SK-N-SH (cell line): ENCODE results near the gene OSBPL5. TPM values are rescaled to one million over a fixed set of nuclear protein-coding genes. Genes with fewer than 3 reads are reported as not detected.
A peak's percentile ranks its signal among the peaks of the same experiment; 100 is the strongest.

Experiments
- CTCF ChIA-PET: fragments of 300-600, 350-600 bp; formaldehyde crosslinking; extraction: SDS; loops from one replicate; lab custom pipeline; 2021; lab: Yijun Ruan, JAX
- POLR2A ChIA-PET: fragments of 350-600 bp; sonication (Branson Sonifier 250); formaldehyde crosslinking; extraction: SDS; loops from one replicate; lab custom pipeline; 2020; ENCODE audit warnings: antibody characterized with exemption, inconsistent platforms; lab: Yijun Ruan, JAX
- DNase-seq: peaks from one replicate; pipeline ENCODE4 v3.0.0; 2012
- H2AFZ ChIP-seq: fragments of 200-600 bp; sonication (generic); 2 replicates; pipeline ENCODE4 v1.8.1; 2016; ENCODE audit warnings: antibody characterized with exemption, mild to moderate bottlenecking, low read depth
- H3F3A ChIP-seq: fragments of 200-600 bp; sonication (generic); replicated peaks from 2 replicates; pipeline ENCODE3; 2016; ENCODE audit warnings: antibody characterized with exemption, mild to moderate bottlenecking; ENCODE audit not compliant: insufficient read depth
- H3K27ac ChIP-seq, 2 experiments: fragments of 200-500 bp in 1 of 2; fragments of 200-600 bp in 1 of 2; sonication (Bioruptor generic) in 1 of 2; sonication (generic), shearing (Covaris generic) in 1 of 2; 2 replicates each; pipeline versions ENCODE4 v1.5.1 to v1.6.1; 2014 to 2016; ENCODE audit warnings: low read depth in 2 of 2, inconsistent platforms in 1 of 2, low read length in 1 of 2, mild to moderate bottlenecking in 1 of 2, mixed read lengths in 1 of 2
- H3K27me3 ChIP-seq: fragments of 200-600 bp; sonication (generic), shearing (Covaris generic); 2 replicates; pipeline ENCODE4 v1.6.1; 2016; ENCODE audit warnings: mixed run types; ENCODE audit not compliant: insufficient read depth
- H3K36me3 ChIP-seq, 2 experiments: fragments of 200-500 bp in 1 of 2; fragments of 200-600 bp in 1 of 2; sonication (Bioruptor generic) in 1 of 2; sonication (generic) in 1 of 2; replicated peaks in 1 of 2; 2 replicates each; pipeline versions ENCODE3 to v1.5.1; 2014 to 2016; ENCODE audit warnings: low read length in 1 of 2, mild to moderate bottlenecking in 1 of 2; ENCODE audit not compliant: insufficient read depth in 2 of 2, control insufficient read depth in 1 of 2
- H3K4me1 ChIP-seq, 2 experiments: fragments of 200-500 bp in 1 of 2; fragments of 200-600 bp in 1 of 2; sonication (Bioruptor generic) in 1 of 2; sonication (generic), shearing (Covaris generic) in 1 of 2; 2 replicates each; pipeline versions ENCODE4 v1.5.1 to v1.6.1; 2014 to 2016; ENCODE audit warnings: low read depth in 1 of 2, low read length in 1 of 2, mixed run types in 1 of 2; ENCODE audit not compliant: insufficient read depth in 2 of 2, control insufficient read depth in 1 of 2
- H3K4me2 ChIP-seq: fragments of 200-600 bp; sonication (generic), shearing (Covaris generic); 2 replicates; pipeline ENCODE4 v1.6.1; 2017; ENCODE audit warnings: mixed run types
- H3K4me3 ChIP-seq, 2 experiments: fragments of 200-500 bp in 1 of 2; fragments of 200-600 bp in 1 of 2; sonication (Bioruptor generic) in 1 of 2; sonication (generic), shearing (Covaris generic) in 1 of 2; 2 replicates each; pipeline versions ENCODE4 v1.5.1 to v1.8.1; 2014 to 2016; ENCODE audit warnings: low read depth in 2 of 2, inconsistent platforms in 1 of 2, low read length in 1 of 2, mild to moderate bottlenecking in 1 of 2, mixed read lengths in 1 of 2, moderate library complexity in 1 of 2
- H3K79me2 ChIP-seq: fragments of 200-600 bp; sonication (generic); 2 replicates; pipeline ENCODE4 v1.8.1; 2017; ENCODE audit warnings: mild to moderate bottlenecking; ENCODE audit not compliant: insufficient read depth
- H3K9ac ChIP-seq: fragments of 200-600 bp; sonication (generic); 2 replicates; pipeline ENCODE4 v1.6.1; 2017; ENCODE audit warnings: mixed run types
- H3K9me2 ChIP-seq: fragments of 200-600 bp; sonication (generic); 2 replicates; pipeline ENCODE4 v1.6.1; 2017; ENCODE audit warnings: mixed run types
- H3K9me3 ChIP-seq: fragments of 200-600 bp; sonication (generic); 2 replicates; pipeline ENCODE4 v1.6.1; 2017; ENCODE audit warnings: mixed run types, mild to moderate bottlenecking, moderate library complexity
- H4K20me1 ChIP-seq: fragments of 200-600 bp; sonication (generic); 2 replicates; pipeline ENCODE4 v1.6.1; 2017; ENCODE audit warnings: mild to moderate bottlenecking, mixed run types; ENCODE audit not compliant: insufficient read depth
- CHD2 ChIP-seq: fragments of 150-350 bp; IDR thresholded peaks from 2 replicates; pipeline ENCODE4 v1.6.1; 2018; ENCODE audit warnings: low read length; ENCODE audit not compliant: partially characterized antibody
- FOSL2 ChIP-seq: IDR thresholded peaks from 2 replicates; pipeline ENCODE4 v1.4.0; 2012; ENCODE audit warnings: low read depth, mild to moderate bottlenecking, moderate library complexity, borderline replicate concordance
- GABPA ChIP-seq: IDR thresholded peaks from 2 replicates; pipeline ENCODE4 v1.4.0; 2012; ENCODE audit warnings: low read depth, mild to moderate bottlenecking
- GATA2 ChIP-seq: sonication (generic); formaldehyde crosslinking; IDR thresholded peaks from 2 replicates; pipeline ENCODE4 v1.5.0; 2020; ENCODE audit warnings: mild to moderate bottlenecking, missing genetic modification reagents
- MAX ChIP-seq: IDR thresholded peaks from 2 replicates; pipeline ENCODE4 v1.4.0; 2012; ENCODE audit warnings: low read depth
- PBX3 ChIP-seq: IDR thresholded peaks from 2 replicates; pipeline ENCODE4; 2012
- RAD21 ChIP-seq: IDR thresholded peaks from 2 replicates; pipeline ENCODE4 v1.6.1; 2012; ENCODE audit warnings: mild to moderate bottlenecking, low read length
- RCOR1 ChIP-seq: fragments of 150-350 bp; IDR thresholded peaks from 2 replicates; pipeline ENCODE4 v1.6.1; 2017; ENCODE audit warnings: antibody characterized with exemption, low read length
- RXRA ChIP-seq: IDR thresholded peaks from 2 replicates; pipeline ENCODE4 v1.4.0; 2012; ENCODE audit warnings: low read depth, mild to moderate bottlenecking, borderline replicate concordance
- SMC3 ChIP-seq: IDR thresholded peaks from 2 replicates; pipeline ENCODE4 v1.6.1; 2012; ENCODE audit warnings: low read depth, low read length, improper control_type of control experiment
- TCF12 ChIP-seq: IDR thresholded peaks from 2 replicates; pipeline ENCODE4 v1.4.0; 2012
- USF2 ChIP-seq: fragments of 150-350 bp; IDR thresholded peaks from 2 replicates; pipeline ENCODE4 v1.6.1; 2017; ENCODE audit warnings: antibody characterized with exemption, low read length, low read depth, borderline replicate concordance
- WGBS: methylation state at CpG from one replicate; pipeline ENCODE4 v1.1.6; 2017; ENCODE audit warnings: low lambda C conversion rate; 5-methylcytosine and 5-hydroxymethylcytosine counted together
- polyA plus RNA-seq, 3 experiments: library from polyadenylated mRNA; depleted of rRNA; stranded (reverse); fragments of >200 nt; gene quantifications; 2 replicates each; pipeline ENCODE4 v1.2.3, GENCODE V29; 2012
- TF ChIP-seq, protein P1 (sequence below): IDR thresholded peaks from 2 replicates; pipeline ENCODE4 v1.6.1; 2012; ENCODE audit warnings: mild to moderate bottlenecking, low read depth, low read length, moderate library complexity
- TF ChIP-seq, protein P2 (sequence below): IDR thresholded peaks from 2 replicates; pipeline ENCODE4 v1.4.0; 2012; ENCODE audit warnings: low read depth, borderline replicate concordance

Gene OSBPL5
- polyA plus RNA-seq, 1 of the 3 experiments (the other 2 are of a cell fraction): 10.9 TPM

GRCh38 chr11:3161720-3162409, 3.2 kb downstream of the OSBPL5 start:
- Histone ChIP-seq H2AFZ (no peak overlapping the region), H3K4me1 (peaks cover 0 to 54% of the 10 kb centered on the region in 2 experiments; a peak in 2 of 4 replicates), H3K36me3 (no peaks in the 10 kb centered on the region), H3K27me3 (no peaks in the 10 kb centered on the region), H3K9me2 (no peaks in the 10 kb centered on the region), H4K20me1 (peaks cover 69% of the 10 kb centered on the region), H3K79me2 (peaks cover 49% of the 10 kb centered on the region), H3K9ac (no peak overlapping the region), H3K4me3 (peak overlapping the region in 1 of 2 experiments; percentile 20; a peak in 1 of 4 replicates), H3K4me2 (no peak overlapping the region), H3F3A (no peaks in the 10 kb centered on the region), H3K9me3 (no peaks in the 10 kb centered on the region), H3K27ac (no peak overlapping the region)
- DNase-seq: peak; percentile 9
- 99% methylated on average over 6 of the region's 7 CpGs for WGBS
- POLR2A ChIA-PET: no interaction called here
- CTCF ChIA-PET: interaction anchor here (1.1 to 2.1 kb wide), 4 partner anchors 12 to 179 kb away, joined by 4 to 8 read pairs (median 6); no protein-coding TSS in a partner anchor
- no peak for TF ChIP-seq RAD21
- TF ChIP-seq, protein P1, sequence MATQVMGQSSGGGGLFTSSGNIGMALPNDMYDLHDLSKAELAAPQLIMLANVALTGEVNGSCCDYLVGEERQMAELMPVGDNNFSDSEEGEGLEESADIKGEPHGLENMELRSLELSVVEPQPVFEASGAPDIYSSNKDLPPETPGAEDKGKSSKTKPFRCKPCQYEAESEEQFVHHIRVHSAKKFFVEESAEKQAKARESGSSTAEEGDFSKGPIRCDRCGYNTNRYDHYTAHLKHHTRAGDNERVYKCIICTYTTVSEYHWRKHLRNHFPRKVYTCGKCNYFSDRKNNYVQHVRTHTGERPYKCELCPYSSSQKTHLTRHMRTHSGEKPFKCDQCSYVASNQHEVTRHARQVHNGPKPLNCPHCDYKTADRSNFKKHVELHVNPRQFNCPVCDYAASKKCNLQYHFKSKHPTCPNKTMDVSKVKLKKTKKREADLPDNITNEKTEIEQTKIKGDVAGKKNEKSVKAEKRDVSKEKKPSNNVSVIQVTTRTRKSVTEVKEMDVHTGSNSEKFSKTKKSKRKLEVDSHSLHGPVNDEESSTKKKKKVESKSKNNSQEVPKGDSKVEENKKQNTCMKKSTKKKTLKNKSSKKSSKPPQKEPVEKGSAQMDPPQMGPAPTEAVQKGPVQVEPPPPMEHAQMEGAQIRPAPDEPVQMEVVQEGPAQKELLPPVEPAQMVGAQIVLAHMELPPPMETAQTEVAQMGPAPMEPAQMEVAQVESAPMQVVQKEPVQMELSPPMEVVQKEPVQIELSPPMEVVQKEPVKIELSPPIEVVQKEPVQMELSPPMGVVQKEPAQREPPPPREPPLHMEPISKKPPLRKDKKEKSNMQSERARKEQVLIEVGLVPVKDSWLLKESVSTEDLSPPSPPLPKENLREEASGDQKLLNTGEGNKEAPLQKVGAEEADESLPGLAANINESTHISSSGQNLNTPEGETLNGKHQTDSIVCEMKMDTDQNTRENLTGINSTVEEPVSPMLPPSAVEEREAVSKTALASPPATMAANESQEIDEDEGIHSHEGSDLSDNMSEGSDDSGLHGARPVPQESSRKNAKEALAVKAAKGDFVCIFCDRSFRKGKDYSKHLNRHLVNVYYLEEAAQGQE: no peak

DNA sequence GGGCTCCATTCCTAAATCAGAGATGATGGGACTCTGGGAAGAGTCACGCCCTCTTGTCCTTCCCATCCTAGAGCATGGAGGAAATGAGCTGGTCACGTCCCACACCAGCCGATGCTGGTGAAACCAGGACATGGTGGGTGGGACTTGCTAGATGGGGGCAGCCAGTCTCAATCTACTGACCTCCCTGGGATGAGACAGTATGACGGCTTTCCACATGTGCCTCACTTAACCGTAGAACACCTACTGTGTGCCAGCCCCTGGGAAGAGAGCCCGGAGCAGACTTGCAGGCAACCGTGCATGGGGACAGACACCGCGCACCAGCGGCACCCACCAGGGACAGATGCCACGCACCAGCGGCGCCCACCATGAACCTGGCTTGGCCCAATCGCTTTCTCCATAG, 3.8 kb downstream of the OSBPL5 start:
- Histone ChIP-seq H3K4me2 (peak overlapping the region; percentile 96), H3K4me3 (peak overlapping the region in 1 of 2 experiments; percentile 20; a peak in 1 of 4 replicates), H3F3A (no peaks in the 10 kb centered on the region), H3K27ac (no peak overlapping the region), H3K36me3 (no peaks in the 10 kb centered on the region), H3K9me2 (no peaks in the 10 kb centered on the region), H3K79me2 (peaks cover 54% of the 10 kb centered on the region), H3K9me3 (no peaks in the 10 kb centered on the region), H3K27me3 (no peaks in the 10 kb centered on the region), H3K4me1 (peaks cover 0 to 60% of the 10 kb centered on the region in 2 experiments; a peak in 2 of 4 replicates)
- WGBS: 90% methylated on average over 12 of the region's 14 CpGs
- ChIA-PET CTCF (interaction anchor here (1.1 to 2.1 kb wide), 3 partner anchors 8 to 180 kb away, joined by 3 to 6 read pairs (median 4); no protein-coding TSS in a partner anchor), POLR2A (no interaction called here)
- no peak for DNase-seq
- TF ChIP-seq FOSL2: no peak
- no peak for TF ChIP-seq RAD21
- TF ChIP-seq SMC3: no peak
- no peak for TF ChIP-seq RXRA
- TF ChIP-seq TCF12: no peak
- TF ChIP-seq PBX3: no peak
- TF ChIP-seq USF2: no peak
- no peak for TF ChIP-seq RCOR1
- no peak for TF ChIP-seq CHD2
- TF ChIP-seq, protein P2, sequence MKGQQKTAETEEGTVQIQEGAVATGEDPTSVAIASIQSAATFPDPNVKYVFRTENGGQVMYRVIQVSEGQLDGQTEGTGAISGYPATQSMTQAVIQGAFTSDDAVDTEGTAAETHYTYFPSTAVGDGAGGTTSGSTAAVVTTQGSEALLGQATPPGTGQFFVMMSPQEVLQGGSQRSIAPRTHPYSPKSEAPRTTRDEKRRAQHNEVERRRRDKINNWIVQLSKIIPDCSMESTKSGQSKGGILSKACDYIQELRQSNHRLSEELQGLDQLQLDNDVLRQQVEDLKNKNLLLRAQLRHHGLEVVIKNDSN: no peak
- TF ChIP-seq GATA2 (CRISPR knock-in tag): no peak
- no peak for TF ChIP-seq MAX
- TF ChIP-seq GABPA: no peak
- TF ChIP-seq, all 33 proteins: peak for 0
- H4K20me1 ChIP-seq: peaks cover 75% of the 10 kb centered on the region
- no peak overlapping the region for H3K9ac ChIP-seq
- no peak overlapping the region for H2AFZ ChIP-seq
